ENCODE data around the gene PAF1.
"Not testable (repeated sequence)": the region's sequence is repeated elsewhere in the genome, so short reads cannot be mapped to it uniquely, and the experiment has no call there.

The PAF1 gene

GRCh38 chr19:39351537-39352064 lies 39.3 kb downstream of the PAF1 start:
- no peak for DNase-seq

- DNase-seq = no peak
These were observed 40.8 kb downstream of the PAF1 start for GRCh38 chr19:39350156-39350555.

- no peak for DNase-seq
These were observed 41.6 kb downstream of the PAF1 start for GRCh38 chr19:39349326-39349725.

DNA sequence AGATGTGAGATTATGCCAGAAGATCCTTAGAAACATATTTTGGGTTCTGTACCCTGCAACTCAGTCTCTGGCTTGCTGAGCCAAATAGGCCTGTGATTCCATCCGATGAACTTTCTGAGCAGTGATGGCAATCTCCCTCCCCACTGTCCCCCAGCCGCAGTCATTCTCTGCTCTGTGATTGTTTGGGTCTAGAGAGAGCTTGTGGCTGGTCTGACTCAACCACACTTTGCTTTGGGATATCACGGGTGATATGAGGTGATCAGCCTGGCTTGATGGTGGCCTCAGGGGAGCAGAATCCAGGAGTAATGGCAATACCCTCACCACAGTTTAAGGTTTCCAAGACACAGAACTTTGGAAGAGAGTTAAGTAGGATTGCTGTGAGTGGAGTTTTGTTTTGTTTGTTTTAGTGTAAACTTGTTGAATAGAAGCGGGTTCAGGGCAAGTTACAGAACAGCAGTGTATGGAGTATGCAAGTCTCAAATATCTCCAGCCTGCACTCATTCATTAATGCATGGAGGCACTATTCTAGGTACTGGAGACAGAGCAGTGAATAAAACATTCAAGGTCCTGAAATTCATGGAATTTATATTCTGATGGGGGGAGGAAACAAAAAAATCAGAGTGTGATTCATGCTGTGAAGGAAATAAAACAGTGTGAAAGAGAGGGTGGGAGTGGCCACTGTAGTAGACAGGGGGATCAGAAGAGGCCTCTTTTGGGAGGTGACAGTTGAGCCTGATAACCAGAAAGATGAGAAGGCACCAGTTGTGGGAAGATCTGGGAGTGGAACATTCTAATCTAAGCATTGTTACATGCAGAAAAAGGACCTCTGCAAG lies 43.4 kb downstream of the PAF1 start:
- no peak for DNase-seq

GRCh38 chr19:39345956-39346355 lies 45.0 kb downstream of the PAF1 start:
- DNase-seq = no peak

DNA sequence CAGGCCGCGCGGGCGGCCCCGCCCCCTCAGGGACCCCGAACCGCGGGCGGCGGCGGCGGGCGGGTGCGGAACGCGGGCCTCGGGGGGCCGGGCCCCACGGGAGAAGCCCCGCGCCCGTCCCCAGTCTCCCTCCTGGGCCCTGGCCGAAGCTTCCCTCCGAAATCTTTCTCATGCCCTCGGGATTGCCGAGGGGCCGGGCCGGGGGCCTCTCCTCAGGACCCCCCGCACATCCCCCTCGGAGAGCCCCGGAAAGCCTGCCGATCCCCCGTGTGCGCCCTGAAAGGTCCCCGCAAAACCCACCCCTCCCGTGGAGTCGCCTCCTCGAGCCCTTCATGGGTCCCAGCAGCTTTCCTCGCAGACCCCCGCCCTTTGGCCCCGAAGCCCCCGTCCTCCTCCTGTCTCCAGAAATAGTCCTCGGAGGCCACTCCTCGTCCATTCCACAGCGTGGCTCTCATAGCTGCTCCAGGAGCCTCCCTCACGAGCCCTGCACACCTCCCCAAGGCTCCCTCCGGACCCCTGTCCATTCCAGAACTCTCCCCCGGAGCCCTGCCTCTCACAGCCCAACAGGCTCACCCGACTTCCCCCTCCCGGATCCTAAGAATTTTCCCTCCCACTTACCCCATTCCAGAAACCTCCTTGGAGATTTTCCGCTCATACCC lies 48.1 kb downstream of the PAF1 start:
- peak; percentile 41 for DNase-seq

DNA sequence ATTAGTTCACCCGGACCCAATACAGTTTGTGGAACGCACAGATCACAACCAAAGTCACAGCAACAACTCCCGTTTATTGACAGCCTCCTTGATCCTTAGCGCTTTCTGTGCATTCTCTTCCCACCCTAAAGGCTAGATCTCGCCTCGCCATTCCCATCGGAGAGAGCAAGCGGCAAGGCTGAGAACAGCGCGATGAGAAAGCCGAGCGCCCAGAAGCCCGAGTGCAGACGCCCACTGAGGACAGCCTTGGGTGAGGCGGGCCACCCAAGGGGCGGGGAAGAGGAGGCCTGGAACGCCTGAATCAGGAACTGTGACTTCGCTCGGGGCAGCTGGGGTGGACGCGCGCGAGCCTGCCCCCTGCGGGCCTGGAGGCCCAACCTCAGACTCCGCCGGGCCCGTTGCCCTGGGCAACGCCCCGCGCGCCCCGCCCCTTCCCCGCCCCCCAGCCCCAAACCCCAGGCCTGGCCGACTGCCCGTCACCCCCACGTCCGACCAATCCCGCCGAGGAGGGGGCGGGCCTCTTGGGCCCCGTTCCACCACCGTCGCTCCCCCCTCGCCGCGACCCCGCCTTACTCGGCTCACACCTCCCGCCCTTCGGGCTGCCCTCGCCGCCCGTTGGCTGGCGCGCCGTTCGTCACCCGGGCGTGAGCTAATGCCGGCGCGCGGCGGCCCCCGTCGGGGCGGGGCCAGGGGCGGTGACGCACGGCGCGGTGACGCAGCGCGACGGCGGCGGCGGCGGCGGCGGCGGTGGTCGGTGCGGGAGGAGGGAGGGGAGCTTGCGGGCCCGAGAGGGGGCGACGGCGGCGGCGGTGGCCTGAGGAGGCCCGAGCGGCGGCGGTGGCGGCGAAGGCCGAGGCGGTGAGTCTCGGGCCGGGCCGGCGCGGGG lies 48.9 kb downstream of the PAF1 start, which contains the start of gene SAMD4B:
TSS of gene SAMD4B (plus strand) at position 703 of the 886 bp plus-strand sequence. CDS start 14,473 bp downstream, outside the sequence.
- peak; percentile 99 for DNase-seq

GRCh38 chr19:39341129-39341718 lies 49.7 kb downstream of the PAF1 start:
- DNase-seq = peak; percentile 52

DNA sequence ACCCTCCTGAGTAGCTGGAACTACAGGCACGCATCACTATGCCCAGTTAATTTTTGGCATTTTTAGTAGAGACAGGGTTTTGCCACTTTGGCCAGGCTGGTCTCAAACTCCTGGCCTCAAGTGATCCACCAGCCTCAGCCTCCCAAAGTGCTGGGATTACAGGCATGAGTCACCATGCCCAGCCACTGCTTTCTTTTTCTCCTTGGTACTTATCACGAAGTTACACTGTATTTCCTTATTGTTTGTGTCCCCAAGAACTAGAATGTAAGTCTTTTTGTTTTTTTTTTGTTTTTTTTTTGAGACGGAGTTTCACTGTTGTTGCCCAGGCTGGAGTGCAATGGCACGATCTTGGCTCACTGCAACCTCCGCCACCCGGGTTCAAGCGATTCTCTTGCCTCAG lies 50.8 kb downstream of the PAF1 start:
- DNase-seq = not testable (repeated sequence)

- no peak for DNase-seq
These were observed 51.2 kb downstream of the PAF1 start for GRCh38 chr19:39339674-39340073.

DNA sequence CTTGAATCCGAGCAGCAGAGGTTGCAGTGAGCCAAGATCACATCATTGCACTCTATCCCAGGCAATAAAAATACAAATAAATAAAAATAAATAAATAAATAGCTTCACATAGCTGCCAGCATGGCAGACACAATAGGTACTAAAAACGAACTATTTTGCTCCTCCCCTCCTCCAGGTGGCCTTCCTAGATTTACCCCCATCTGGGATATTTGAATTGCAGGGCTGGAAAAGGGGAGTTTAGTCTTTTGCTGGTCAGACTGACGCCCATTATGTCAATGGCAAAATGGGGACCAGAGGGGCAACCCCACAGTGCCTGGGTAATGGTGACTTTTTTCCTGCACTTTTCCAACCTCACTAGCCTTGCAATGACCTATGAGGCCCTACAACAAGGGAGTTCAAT lies 54.4 kb downstream of the PAF1 start:
- no peak for DNase-seq

Measured in right hindlimb (tissue), 1 donor.